T1000 (cell line): Measurements from ENCODE around the gene RAB30.
"Not testable (repeated sequence)": the region's sequence is repeated elsewhere in the genome, so short reads cannot be mapped to it uniquely, and the experiment has no call there.

ENCODE experiments used
- DNase-seq: peaks from one replicate; lab custom pipeline; 2025; ENCODE audit warnings: mixed read lengths; lab: John Stamatoyannopoulos, UW

The RAB30 gene

DNA sequence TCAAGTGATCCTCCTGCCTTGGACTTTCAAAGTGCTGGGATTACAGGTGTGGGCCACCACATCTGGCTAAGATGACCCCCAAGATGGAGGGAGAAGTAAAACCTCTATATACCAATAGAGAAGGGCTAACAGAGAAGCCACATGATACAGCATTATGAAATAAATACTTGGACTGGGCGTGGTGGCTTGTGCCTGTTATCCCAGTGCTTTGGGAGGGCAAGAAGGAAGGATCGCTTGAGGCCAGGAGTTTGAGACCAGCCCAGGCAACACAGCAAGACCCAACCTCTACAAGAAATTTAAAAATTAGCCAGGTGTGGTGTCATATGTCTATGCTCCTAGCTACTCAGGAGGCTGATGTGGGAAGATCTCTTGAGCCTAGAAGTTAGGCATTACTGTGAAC is 61.7 kb downstream of the RAB30 start:
- DNase-seq: no peak

DNA sequence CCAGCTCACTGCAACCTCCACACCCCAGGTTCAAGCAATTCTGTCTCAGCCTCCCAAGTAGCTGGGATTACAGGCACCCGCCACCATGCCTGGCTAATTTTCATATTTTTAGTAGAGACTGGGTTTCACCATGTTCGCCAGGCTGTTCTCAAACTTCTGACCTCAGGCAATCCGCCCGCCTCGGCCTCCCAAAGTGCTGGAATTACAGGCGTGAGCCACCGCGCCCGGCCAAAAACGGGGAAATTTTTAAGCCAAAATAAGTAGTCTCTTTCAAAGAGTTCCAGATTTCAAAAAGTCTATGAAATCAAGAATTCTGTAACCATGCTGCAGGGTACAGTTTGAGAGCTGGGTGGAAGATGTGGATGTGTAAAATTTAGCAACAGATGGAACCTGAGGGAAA is 62.6 kb downstream of the RAB30 start:
- DNase-seq: not testable (repeated sequence)

DNA sequence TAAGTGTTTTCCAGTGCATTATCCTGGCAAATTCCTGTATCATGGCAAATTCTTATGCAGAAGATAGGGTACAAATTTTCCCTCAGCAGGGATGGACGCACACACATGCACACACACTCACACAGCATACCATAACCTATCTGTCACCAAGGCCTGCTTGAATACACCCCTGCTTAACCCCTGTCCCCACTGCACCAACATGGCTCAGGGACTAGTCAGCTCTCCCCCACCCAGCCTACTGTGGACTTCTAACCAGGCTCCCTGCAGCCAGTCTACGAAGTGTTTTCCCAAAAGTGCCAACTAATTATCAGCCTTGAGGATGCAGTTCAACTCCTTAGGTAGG is 63.1 kb downstream of the RAB30 start:
- no peak for DNase-seq

DNA sequence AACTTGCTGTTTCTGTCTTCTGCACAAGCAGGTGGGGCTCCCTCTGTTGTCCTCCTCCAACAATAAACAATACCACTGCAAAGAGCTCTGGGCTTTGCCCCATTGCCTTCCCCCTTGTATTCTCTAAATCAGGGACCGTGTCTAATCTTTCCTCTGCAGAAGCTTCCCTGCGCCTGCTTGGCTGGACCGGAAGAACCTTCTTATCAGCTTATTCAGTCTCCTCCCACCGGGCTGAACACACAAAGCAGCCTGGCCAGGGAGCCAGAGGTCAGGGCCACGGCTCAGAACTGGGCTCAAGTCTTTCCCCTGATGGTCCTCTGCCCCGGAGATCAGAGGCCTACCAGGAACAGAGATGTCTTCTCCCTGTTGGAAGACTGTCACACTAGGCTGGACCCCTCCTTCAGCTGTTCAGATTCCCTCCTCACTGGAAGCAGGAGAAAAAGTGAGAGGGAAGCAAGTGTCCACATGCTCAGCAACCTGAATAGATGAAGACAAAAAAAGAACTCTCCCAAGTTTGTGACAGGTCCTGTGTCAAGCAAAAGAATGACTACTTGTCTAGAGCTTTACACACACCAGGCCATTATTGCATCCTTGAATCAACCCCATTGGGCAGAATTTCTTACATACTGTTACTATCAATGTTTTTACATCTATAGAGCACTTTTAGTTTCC is 63.7 kb downstream of the RAB30 start:
- DNase-seq: no peak

DNA sequence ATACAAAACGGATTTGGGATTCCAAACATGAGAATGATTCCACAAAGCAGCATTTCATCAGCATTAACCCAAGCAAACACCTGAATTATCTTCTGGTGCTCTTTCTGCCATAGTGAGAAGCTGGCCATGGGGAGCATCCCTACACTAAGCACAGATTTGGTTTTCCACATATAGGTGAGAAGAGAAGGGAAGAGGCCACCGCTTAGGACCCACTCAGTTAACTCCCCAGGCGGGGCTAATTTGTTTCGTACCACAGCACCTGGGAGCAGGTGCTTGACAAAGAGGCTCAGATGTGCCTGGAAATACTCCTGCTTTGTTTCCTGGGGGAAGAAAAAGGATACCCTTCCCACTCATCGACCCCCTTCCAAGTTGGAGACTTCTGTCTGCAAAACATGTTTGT is 64.2 kb downstream of the RAB30 start:
- DNase-seq: no peak

DNA sequence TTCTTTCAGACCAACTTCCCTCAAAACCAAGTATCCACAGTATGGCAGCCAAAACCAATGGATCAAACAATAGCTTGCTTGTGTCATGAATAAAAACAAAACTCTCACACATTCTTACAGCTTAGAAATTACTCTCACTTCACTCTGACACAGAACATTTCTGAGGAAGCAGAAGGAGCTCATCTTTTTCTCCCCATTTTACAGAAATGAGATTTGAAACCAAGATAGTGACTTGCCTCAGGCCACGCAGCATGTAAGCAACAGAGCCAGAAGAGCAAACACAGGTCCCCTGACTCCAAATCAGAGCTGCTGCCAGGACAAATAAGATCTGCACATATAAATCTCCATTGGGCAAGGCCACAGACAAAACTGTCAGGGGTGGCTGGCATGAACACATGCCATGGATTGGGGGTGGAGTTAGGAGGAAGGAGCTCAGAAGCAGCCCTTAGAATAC is 64.8 kb downstream of the RAB30 start:
- DNase-seq: no peak

DNA sequence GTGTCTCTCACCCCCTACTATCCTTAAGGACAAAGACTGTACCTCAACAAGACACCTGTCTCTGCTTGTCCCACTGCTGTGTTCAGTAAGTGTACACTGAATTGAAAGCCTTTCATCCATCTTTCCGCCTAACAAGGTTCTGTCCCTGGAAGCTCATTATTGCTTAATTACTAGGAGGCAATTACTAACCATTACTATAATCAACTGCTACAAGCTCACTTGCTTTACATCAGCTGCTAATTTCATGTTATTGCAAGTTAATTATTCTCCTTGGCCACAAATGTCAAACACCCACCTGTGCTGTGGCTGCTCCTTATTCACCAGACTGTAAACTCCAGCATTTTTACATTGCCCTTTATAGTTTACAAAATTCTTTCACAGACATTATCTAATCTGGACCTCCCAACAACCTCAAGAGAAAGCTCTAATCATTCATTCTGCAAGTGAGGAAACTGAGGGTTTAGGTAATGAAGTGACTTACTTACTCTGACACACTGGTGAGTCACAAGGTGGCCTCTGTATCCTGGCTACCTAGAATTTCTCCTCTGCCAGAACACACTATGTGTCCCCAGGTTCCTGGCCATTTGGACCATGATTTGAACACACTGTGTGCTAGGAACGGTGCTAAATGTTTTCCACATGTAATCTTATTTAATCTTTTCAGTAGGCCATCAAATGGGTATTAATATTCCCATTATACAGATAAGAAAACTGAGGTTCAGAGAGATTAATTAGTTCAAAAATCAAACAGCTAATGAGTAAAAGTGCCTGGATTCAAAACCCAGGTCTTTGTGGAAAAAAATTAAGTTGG is 66.7 kb downstream of the RAB30 start:
- DNase-seq: no peak

DNA sequence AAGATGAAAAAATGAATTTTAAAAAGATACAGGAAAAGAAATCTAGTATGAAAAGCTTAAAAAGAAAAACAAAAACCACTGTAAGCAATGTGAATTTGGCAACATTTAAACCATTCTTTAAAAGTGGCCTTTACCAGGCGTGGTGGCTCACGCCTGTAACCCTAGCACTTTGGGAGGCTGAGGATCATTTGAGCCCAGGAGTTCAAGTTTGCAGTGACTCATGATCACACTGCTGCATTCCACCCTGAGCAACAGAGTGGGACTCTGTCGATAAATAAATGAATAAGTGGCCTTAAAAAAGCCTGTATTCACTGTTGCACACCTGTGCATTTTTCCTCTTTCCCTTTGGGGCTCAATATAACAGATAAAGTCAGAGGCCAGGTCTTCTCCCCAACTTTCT is 69.2 kb downstream of the RAB30 start:
- DNase-seq: no peak

DNA sequence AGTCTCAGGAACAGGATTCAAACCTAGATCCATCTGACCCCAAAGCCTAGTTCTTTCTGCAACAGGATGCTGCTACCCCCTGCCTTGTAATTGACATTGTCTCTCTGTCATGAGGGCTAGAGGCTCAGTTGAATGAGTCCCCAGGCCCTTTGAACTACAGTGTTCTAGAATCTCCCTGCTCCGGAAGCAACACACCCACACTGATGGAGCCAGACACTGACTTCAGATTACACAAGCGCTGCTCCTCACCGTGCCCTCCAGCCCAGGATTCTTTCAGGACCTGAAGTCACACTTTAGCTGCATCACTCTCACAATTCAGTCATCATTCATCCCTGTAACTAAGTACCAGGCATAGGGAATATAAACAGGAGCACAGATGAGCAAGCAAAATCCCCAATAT is 69.6 kb downstream of the RAB30 start:
- no peak for DNase-seq

DNA sequence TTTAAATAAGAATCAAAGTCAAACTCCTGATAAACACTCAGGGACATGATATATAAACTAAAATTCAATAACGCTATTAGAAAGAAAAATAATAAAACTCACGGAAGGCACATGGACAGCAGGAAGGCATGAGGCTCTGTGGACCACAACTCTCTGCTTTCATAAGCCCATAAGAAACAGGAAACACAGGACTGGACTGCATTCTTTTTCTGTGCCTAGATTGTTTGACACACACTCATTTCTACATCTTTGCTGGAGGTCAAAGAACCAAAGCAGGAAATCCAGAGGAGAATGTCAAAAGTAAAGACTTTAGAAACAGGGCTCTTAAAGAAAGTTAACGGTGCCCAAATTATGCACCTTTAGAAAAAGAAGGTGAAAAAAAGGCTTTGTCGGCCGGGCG is 71.3 kb downstream of the RAB30 start:
- no peak for DNase-seq

DNA sequence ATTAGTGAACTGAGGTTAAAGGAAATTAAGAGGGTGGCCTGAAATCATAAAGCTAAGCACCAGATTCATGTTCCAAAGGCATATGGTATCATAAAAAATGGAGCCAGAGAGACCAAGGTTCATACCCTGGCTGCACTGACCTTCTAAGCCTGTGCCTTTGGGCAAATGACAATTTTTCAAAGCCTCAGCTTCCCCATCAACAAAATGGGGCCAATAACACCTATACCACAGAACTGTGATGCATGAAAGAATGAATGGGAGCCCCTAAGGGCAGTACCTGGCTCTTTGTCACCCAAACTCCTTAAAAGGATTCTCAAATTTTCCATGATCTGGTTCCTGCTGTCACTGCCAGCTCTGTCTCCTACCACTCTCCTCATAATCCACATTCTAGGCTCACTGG is 72.5 kb downstream of the RAB30 start:
- no peak for DNase-seq

DNA sequence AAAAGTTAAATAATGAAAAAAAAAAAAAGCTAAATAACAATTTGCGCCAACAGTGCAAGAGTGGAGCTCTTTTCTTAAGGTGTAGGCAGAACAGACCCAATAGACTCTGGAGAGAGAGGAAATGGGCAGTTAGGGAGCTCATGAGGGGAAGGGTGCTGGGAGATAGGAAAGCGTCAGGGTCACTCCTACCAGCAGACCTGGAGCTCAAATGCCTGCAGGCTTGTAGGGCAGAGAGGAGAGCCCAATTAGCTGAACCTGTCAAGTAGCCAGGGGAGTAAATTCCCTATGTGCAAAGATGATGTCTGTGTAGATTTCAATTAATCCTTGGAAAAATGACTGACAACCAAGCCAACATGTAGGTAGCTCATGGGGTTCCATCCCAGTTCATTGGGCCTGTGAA is 73.0 kb downstream of the RAB30 start:
- no peak for DNase-seq

DNA sequence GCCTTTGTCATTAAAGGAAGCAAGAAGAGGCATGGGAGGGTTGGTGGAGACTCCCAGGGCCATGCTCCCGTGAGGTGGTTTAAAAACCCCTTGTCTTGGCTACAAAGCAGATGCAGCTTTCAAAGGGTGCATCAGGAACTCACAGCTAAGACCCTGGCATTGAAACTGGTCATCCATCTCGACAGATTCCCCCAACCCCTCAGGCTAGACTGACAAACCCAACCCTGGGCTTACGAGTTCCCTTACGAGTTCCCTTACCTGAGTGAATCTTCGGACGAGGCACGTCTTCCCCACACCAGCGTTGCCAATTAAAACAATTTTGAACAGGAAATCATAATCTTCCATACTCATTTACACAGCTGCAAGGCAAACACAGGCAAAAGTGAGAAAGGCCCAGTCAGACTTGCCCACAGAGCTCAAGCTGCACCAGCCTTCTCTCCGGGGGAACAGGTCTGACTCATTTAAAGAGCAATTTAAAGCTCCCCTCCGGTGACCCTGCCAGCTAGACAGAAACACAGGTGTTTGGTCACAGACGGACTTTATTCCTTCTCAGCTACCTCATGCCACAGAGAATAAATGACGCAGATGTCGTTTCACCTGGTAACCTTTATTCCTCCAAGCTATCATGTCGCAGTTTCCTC is 74.6 kb downstream of the RAB30 start:
- DNase-seq: no peak

DNA sequence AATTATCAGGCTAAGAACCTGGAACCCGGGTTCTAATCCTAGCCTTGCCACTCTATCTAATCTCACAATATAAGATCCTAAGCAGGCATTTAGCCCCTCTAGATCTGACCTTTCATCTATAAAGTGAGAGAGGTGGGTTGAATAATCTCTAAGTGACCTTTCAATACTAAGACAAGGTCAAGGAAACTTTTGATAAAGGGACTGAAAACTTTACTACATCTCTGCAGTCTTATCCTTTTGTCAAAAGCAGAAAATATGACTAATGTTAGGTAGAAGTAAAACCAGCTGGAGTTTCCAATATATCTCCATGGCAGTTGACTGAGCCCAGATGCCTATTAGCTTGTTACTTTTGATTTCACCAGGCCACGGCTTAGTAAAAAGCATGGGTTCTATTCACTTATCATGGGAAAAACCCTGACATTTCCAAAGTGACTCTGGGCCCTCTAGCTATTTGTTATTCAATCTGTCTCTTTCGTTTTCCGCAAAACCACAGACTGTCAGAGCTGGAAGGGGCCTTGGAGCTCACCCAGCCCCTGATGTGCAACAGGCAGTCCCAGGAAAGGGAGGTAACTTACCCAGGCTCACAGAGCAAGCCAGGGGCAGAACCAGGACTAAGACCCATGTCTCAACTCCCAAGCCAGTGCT is 75.8 kb downstream of the RAB30 start:
- DNase-seq: no peak

DNA sequence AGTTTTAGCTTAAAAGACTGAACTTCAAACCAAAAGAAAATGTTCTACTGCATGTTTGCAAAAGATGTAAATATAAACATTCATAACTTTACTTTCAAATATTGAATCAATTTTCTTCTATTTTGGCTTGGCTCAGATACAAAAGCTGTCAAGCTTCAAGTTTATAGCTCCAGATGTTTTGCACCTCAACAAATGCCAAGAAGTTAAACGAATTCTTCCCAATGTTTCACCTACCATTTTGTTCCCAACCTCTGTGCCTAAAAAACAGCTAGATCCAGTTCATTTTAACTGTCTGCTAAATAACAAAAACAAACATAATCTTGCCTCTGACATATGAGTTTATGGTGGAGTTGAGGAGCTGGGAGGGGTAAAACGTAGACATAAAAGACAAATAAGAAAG is 76.5 kb downstream of the RAB30 start:
- DNase-seq: no peak

DNA sequence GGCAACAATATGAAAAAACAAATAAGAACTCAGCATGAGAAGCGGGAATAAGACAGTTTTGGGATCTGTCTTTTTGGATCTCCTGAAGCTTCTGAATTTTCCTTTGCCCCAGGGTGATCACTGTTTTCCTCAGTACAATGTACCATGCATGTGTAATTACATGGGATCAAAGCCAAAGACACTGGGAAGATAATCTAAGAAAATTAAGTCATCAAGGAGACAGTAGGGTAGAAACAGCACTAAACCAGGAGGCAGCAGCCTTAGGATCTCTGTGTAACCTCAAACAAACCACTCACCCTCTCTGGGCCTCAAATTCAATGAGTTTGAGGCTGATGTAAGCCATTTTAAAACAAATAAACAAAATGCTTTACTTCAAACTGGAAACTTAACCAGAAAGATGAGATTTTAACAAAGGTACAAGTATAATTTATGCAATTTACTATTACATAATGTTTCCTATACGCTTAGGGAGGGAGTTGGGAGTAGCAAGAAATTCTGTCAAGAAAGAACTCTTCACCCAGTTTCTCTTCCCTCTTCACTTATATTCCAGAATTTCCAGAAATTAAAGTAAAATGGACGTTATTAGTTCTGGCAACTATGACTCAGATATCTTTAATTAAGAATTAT is 77.0 kb downstream of the RAB30 start:
- DNase-seq: no peak

DNA sequence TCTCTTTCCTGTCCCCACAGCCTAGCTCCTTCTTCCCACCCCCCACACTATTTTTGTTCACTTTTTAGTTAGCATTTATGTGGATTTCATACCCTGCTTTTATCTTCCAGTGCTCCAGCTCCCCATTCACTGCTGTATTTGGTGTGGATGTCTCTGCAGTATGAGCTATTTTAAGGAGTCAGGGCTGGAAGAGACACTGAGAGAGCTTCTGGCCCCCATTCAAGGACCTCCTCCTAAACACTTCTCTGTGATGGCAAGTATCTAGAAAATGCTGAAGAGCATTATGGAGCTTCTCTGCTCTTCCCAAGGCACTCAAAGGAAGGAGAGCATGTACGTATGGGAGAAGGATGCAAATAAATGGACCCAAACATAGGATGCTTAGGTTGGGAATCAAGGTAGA is 79.5 kb downstream of the RAB30 start:
- DNase-seq: no peak

DNA sequence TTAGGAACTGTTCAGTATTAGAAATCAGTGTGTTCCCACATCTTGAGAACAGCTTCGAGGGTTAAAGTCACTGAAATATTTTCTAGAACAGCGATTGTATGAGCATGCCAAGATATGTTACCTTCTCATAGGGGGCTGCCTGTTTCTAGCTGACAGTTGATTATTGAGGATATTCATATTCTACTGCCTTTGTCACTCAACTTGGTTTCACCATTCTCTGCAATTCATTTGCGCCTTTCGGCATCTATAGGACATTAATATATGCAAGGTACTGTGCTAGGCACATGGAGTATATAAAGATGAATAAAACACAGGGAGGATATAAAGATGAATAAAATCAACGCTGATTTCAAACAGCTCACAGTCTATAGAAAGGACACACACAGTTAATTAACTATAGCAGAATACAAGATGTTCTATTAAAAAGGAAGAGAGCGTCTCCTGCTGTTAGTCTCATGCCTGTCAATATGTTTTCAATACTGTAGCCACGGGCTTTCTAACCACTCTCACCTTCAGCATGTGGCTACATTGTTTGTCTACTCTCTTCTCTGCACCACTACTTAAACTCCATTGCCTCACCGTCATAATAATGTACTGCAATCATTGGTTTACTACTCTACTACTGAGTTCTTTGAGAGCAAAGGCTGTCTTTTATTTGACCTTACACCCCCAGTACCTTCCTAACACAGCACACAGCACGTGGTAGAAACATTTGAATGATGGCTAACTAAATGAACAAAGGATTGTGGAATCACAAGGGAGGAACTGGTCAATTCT is 81.9 kb downstream of the RAB30 start:
- DNase-seq: no peak

DNA sequence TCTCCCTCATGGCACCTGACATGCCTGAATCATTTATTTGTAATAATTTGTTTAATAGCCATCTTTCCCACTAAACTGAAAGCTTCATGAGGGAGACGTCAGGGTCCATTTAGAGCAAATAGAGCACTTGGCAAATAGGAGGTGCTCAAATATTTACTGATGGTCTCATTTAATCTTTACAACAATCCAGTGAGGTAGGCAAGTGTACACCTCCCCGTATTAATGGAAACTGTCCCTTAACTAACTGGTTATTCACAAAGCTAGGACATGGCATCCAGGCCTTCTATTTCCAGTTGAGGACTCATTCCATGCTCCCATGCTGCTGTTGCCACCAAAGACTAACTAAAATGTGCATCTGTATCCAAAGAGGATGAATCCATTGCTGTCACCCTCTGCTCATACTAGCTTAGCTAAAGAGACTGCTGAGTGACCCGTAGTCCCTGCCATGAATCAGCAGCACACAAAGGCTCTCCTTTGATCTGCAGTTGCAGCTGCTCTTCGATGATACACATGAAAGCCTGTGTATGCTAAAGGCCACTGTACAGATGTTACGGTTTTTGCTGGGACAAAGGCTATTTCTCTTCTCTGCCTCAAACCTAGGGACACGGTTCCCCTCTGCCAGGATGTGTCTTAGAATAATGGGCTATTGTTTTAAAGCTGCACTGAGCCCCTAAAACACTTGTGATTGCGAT is 82.6 kb downstream of the RAB30 start:
- no peak for DNase-seq

DNA sequence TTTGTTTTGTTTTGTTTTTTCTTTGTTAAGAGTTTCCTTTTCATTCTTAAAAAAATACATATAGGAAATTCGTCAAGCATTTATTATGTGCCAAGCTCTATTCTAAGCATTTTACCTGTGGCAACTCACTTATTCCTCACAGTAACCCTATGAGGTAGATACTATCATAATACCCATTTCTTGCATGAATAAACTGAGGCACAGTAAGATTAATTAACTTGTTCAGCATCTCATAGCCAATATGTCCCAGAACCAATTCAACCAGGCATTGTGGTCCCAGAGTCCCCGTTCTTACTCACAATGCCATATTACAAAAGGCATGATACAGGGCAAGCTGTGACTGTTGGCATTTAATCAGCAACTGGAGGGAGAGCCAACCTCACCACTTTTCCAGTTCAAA is 83.7 kb downstream of the RAB30 start:
- no peak for DNase-seq

DNA sequence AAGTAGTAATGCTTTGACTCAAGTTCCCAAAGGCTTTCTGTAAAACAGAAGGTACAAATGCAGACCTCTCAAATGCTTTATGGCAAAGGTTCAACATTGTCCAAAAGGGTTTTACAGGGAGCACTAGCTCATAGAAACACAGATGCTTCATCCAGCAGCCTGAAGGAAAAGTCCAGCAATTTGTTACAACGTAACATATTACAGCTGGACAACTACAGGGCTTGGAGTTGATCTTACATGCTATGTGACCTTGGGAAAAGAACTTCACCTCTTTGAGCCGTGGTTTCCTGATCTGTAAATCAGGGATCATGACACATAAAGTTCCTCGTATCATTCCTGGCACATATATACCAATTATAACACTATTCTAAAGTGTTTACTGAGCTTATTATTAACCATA is 85.3 kb downstream of the RAB30 start:
- no peak for DNase-seq
